Thyroid gland (tissue), 4 donors: ENCODE data around the gene TMEM51. TPM values are rescaled to one million over a fixed set of nuclear protein-coding genes. Genes with fewer than 3 reads are reported as not detected.
"Not testable (repeated sequence)": the region's sequence is repeated elsewhere in the genome, so short reads cannot be mapped to it uniquely, and the experiment has no call there.

ENCODE experiments used
- DNase-seq, 2 donors: peaks; one replicate each; pipeline ENCODE4 v3.0.0-alpha.2; 2019
- H3K27ac ChIP-seq, 3 donors: fragments of 200-600 bp; sonication (generic); 1 replicate in 2 of 3; 2 replicates in 1 of 3; pipeline ENCODE4 v1.5.1; 2016 to 2019; ENCODE audit warnings: mild to moderate bottlenecking in 1 of 3, moderate library complexity in 1 of 3
- H3K27me3 ChIP-seq: fragments of 200-600 bp; sonication (generic); one replicate; pipeline ENCODE4 v1.5.1; 2019
- H3K36me3 ChIP-seq, 2 donors: fragments of 200-600 bp; sonication (generic); one replicate each; pipeline ENCODE4 v1.5.1; 2016 to 2019
- H3K4me1 ChIP-seq, 2 donors: fragments of 200-600 bp; sonication (generic); one replicate each; pipeline ENCODE4 v1.5.1; 2017 to 2019
- H3K4me3 ChIP-seq, 3 donors: fragments of 200-600 bp; sonication (generic); replicated peaks in 1 of 3; 1 replicate in 2 of 3; 2 replicates in 1 of 3; pipeline ENCODE4 v1.5.1; 2016; ENCODE audit warnings: mild to moderate bottlenecking in 1 of 3
- H3K9me3 ChIP-seq: fragments of 200-600 bp; sonication (generic); one replicate; pipeline ENCODE4 v1.5.1; 2017
- CTCF ChIP-seq, 6 experiments: fragments of 200-600 bp in 3 of 6; fragments of 450-650 bp in 3 of 6; sonication (generic) in 3 of 6; IDR thresholded peaks; one replicate each; pipeline ENCODE4 v1.5.1; 2016 to 2019; ENCODE audit warnings: antibody characterized with exemption in 6 of 6, mild to moderate bottlenecking in 2 of 6, inconsistent platforms in 1 of 6, moderate library complexity in 1 of 6
- POLR2A ChIP-seq, 2 donors: fragments of 450-650 bp; IDR thresholded peaks; one replicate each; pipeline ENCODE4 v1.6.1; 2017; ENCODE audit warnings: antibody characterized with exemption in 2 of 2, mild to moderate bottlenecking in 2 of 2, moderate library complexity in 1 of 2
- WGBS, 2 donors: methylation state at CpG; one replicate each; pipeline ENCODE4 v1.1.5; 2017; 5-methylcytosine and 5-hydroxymethylcytosine counted together
- intact Hi-C: fragments of 100-400 bp; cut with DNase I; formaldehyde crosslinking; loops from one replicate; pipeline ENCODE4 v1.15.1; 2023
- total RNA-seq, 4 donors: library from RNA; depleted of rRNA; stranded (reverse); fragments of >200 nt; gene quantifications; one replicate each; pipeline ENCODE4 v1.2.3, GENCODE V29; 2016

TMEM51 gene
- total RNA-seq, 4 donors from 2014 or later: 3.7 to 12.0 (median 6.4) TPM

DNA sequence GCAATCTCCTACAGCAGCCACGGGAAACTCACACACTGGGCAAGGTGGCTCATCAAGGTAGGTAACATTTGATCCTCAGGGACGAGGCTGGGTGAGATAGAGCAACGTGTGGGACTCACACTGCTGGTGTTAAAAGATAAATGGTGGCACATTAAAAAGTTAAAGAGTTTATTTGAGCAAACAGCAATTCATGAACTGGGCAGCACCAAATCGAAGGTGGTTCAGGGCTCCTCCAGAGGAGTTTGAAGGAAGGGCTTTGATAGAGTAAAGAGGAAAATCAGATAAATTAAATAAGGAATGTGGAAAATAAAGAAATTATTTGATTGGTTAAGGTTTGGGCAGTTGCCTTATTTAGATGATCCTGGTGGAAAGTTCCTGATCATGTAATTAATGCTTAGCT lies 23.6 kb upstream of the TMEM51 start:
- H3K4me1 ChIP-seq: no peaks in the 10 kb centered on the region
- H3K27ac ChIP-seq: no peak overlapping the region
- WGBS, 2 donors: 91 to 94% methylated on average over 4 of the region's 4 CpGs
- intact Hi-C loops: loop anchor here (2.0 to 10.0 kb wide), 2 partner anchors 145 to 175 kb away; no protein-coding TSS in a partner anchor
- no peak overlapping the region for H3K4me3 ChIP-seq
- no peaks in the 10 kb centered on the region for H3K36me3 ChIP-seq
- H3K9me3 ChIP-seq: no peaks in the 10 kb centered on the region
- TF ChIP-seq CTCF (IDR thresholded peaks at IDR 0.05) (no peak), POLR2A (IDR thresholded peaks at IDR 0.05) (no peak)
- H3K27me3 ChIP-seq: no peaks in the 10 kb centered on the region
- DNase-seq: no peak

- Histone ChIP-seq H3K4me1 (no peaks in the 10 kb centered on the region), H3K36me3 (no peaks in the 10 kb centered on the region), H3K27ac (no peak overlapping the region), H3K4me3 (no peak overlapping the region), H3K9me3 (no peaks in the 10 kb centered on the region), H3K27me3 (no peaks in the 10 kb centered on the region)
- 90 to 97% methylated on average over 2 to 3 of the region's 3 CpGs for WGBS, 2 donors
- DNase-seq: no peak
- intact Hi-C loops: no loop called here
- TF ChIP-seq CTCF (IDR thresholded peaks at IDR 0.05) (no peak), POLR2A (IDR thresholded peaks at IDR 0.05) (no peak)
Observed at GRCh38 chr1:15130607-15131006, 22.9 kb upstream of the TMEM51 start.

GRCh38 chr1:15132965-15133364 lies 20.6 kb upstream of the TMEM51 start:
- TF ChIP-seq CTCF (IDR thresholded peaks at IDR 0.05) (no peak), POLR2A (IDR thresholded peaks at IDR 0.05) (no peak)
- no peak overlapping the region for H3K4me3 ChIP-seq
- H3K27me3 ChIP-seq: no peaks in the 10 kb centered on the region
- H3K36me3 ChIP-seq: no peaks in the 10 kb centered on the region
- no peaks in the 10 kb centered on the region for H3K4me1 ChIP-seq
- no peak for DNase-seq
- no peak overlapping the region for H3K27ac ChIP-seq
- WGBS, 2 donors: 66 to 84% methylated on average over 2 of the region's 2 CpGs
- intact Hi-C loops: no loop called here
- no peaks in the 10 kb centered on the region for H3K9me3 ChIP-seq

- Histone ChIP-seq H3K27ac (no peak overlapping the region), H3K36me3 (no peaks in the 10 kb centered on the region), H3K4me3 (no peak overlapping the region), H3K4me1 (no peaks in the 10 kb centered on the region), H3K27me3 (no peaks in the 10 kb centered on the region), H3K9me3 (no peaks in the 10 kb centered on the region)
- 80 to 83% methylated on average over 2 of the region's 2 CpGs for WGBS, 2 donors
- TF ChIP-seq CTCF (IDR thresholded peaks at IDR 0.05): no peak
- TF ChIP-seq POLR2A (IDR thresholded peaks at IDR 0.05): no peak
- intact Hi-C loops: no loop called here
- no peak for DNase-seq
Observed at GRCh38 chr1:15134285-15134684, 19.3 kb upstream of the TMEM51 start.

GRCh38 chr1:15135604-15136003 lies 17.9 kb upstream of the TMEM51 start:
- H3K36me3 ChIP-seq, H3K4me3 ChIP-seq, intact Hi-C loops, DNase-seq, H3K4me1 ChIP-seq, H3K27me3 ChIP-seq, H3K9me3 ChIP-seq, H3K27ac ChIP-seq: not testable (repeated sequence)
- WGBS, 2 donors: 77 to 86% methylated on average over 10 of the region's 10 CpGs

DNA sequence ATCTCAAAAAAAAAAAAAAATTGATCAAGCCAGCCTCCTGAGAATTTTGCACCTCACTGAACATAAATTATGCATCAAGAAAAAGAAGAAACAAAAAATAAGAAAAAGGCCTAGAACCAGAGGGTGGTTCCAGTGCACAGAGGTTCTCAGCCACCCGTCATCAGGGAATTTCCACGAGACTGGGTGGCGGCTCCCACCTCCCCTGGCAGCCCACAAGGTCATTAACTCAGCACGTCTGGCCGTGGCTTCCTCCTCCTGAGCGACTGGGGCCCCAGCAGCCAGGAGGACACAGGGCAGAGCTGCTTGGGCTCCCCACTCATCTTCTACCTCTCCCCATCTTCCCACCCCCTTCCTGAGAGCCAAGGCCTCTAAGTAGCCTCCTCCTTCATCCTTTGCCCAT lies 15.7 kb upstream of the TMEM51 start:
- TF ChIP-seq CTCF (IDR thresholded peaks at IDR 0.05): no peak
- Histone ChIP-seq H3K4me1 (no peaks in the 10 kb centered on the region), H3K27ac (no peak overlapping the region), H3K36me3 (no peaks in the 10 kb centered on the region), H3K4me3 (no peak overlapping the region), H3K9me3 (no peaks in the 10 kb centered on the region), H3K27me3 (no peaks in the 10 kb centered on the region)
- 57 to 78% methylated on average over 6 of the region's 6 CpGs for WGBS, 2 donors
- DNase-seq: no peak
- intact Hi-C loops: no loop called here
